Esophagus squamous epithelium (tissue), 5 donors: ENCODE measurements around the gene ARL4C. TPM values are rescaled to one million over a fixed set of nuclear protein-coding genes. Genes with fewer than 3 reads are reported as not detected.

Source experiments
- DNase-seq: peaks from one replicate; lab custom pipeline; 2025; lab: John Stamatoyannopoulos, UW
- H3K27ac ChIP-seq, 4 donors: fragments of 200-600 bp; sonication (generic); one replicate each; pipeline ENCODE4 v1.5.1; 2016 to 2019; ENCODE audit warnings: mild to moderate bottlenecking in 1 of 4
- H3K27me3 ChIP-seq, 4 donors: fragments of 200-600 bp; sonication (generic); 1 replicate in 3 of 4; 2 replicates in 1 of 4; pipeline versions ENCODE4 v1.5.1 to v1.6.0; 2017 to 2021; ENCODE audit warnings: antibody characterized with exemption in 1 of 4
- H3K36me3 ChIP-seq, 3 donors: fragments of 200-600 bp; sonication (generic); one replicate each; pipeline ENCODE4 v1.5.1; 2016 to 2019
- H3K4me1 ChIP-seq, 3 donors: fragments of 200-600 bp; sonication (generic); one replicate each; pipeline ENCODE4 v1.5.1; 2017 to 2019
- H3K4me3 ChIP-seq, 4 donors: fragments of 200-600 bp; sonication (generic); 1 replicate in 3 of 4; 2 replicates in 1 of 4; pipeline ENCODE4 v1.5.1; 2016 to 2019; ENCODE audit warnings: mild to moderate bottlenecking in 2 of 4, moderate library complexity in 1 of 4
- H3K9me3 ChIP-seq, 3 donors: fragments of 200-600 bp; sonication (generic); one replicate each; pipeline ENCODE4 v1.5.1; 2016 to 2019
- CTCF ChIP-seq, 6 experiments: fragments of 450-650 bp in 4 of 6; fragments of 200-600 bp in 2 of 6; sonication (generic) in 2 of 6; IDR thresholded peaks; one replicate each; pipeline ENCODE4 v1.5.1; 2016 to 2019; ENCODE audit warnings: antibody characterized with exemption in 6 of 6, mild to moderate bottlenecking in 4 of 6, moderate library complexity in 4 of 6
- POLR2A ChIP-seq, 4 donors: fragments of 450-650 bp; IDR thresholded peaks; one replicate each; pipeline ENCODE4 v1.6.1; 2017; ENCODE audit warnings: antibody characterized with exemption in 4 of 4, mild to moderate bottlenecking in 4 of 4, moderate library complexity in 3 of 4
- WGBS, 2 donors: methylation state at CpG; one replicate each; pipeline ENCODE4 v1.1.5; 2018; 5-methylcytosine and 5-hydroxymethylcytosine counted together
- intact Hi-C: fragments of 100-400 bp; cut with DNase I; formaldehyde crosslinking; loops from one replicate; pipeline ENCODE4 v1.15.0; 2022
- total RNA-seq, 4 donors: library from RNA; depleted of rRNA; stranded (reverse); fragments of >200 nt; gene quantifications; one replicate each; pipeline ENCODE4 v1.1.0, GENCODE V29; 2016
- donor health status: DM: yes; HTN: yes; CAD: no.

ARL4C gene
- total RNA-seq, 4 donors from 2014 or later, result 11.2 to 27.1 (median 20.0) TPM

GRCh38 chr2:234514099-234514498, 17.2 kb upstream of the ARL4C start:
- peaks cover 0 to 8% (median 0%) of the 10 kb centered on the region in 4 donors for H3K27me3 ChIP-seq
- no peaks in the 10 kb centered on the region for H3K36me3 ChIP-seq
- TF ChIP-seq POLR2A (IDR thresholded peaks at IDR 0.05) (no peak), CTCF (IDR thresholded peaks at IDR 0.05) (no peak)
- DNase-seq, result no peak
- 92 to 100% methylated on average over 1 of the region's 1 CpG for WGBS, 2 donors
- H3K27ac ChIP-seq, result no peak overlapping the region
- H3K4me3 ChIP-seq, result no peak overlapping the region
- no peaks in the 10 kb centered on the region for H3K4me1 ChIP-seq
- H3K9me3 ChIP-seq, result no peaks in the 10 kb centered on the region
- intact Hi-C loops, result no loop called here

- Histone ChIP-seq H3K4me3 (no peak overlapping the region), H3K4me1 (no peaks in the 10 kb centered on the region), H3K36me3 (no peaks in the 10 kb centered on the region), H3K27ac (no peak overlapping the region), H3K9me3 (no peaks in the 10 kb centered on the region), H3K27me3 (peaks cover 0 to 8% (median 0%) of the 10 kb centered on the region in 4 donors)
- intact Hi-C loops, result no loop called here
- no peak for TF ChIP-seq CTCF (IDR thresholded peaks at IDR 0.05)
- no peak for TF ChIP-seq POLR2A (IDR thresholded peaks at IDR 0.05)
- 83 to 90% methylated on average over 14 of the region's 14 CpGs for WGBS, 2 donors
- no peak for DNase-seq
Measured at GRCh38 chr2:234512884-234513669, 16.2 kb upstream of the ARL4C start.

GRCh38 chr2:234502919-234503285, 6.0 kb upstream of the ARL4C start:
- Histone ChIP-seq H3K4me3 (no peak overlapping the region), H3K36me3 (no peaks in the 10 kb centered on the region), H3K27me3 (peaks cover 0 to 7% (median 0%) of the 10 kb centered on the region in 4 donors), H3K27ac (no peak overlapping the region), H3K9me3 (no peaks in the 10 kb centered on the region), H3K4me1 (no peaks in the 10 kb centered on the region)
- intact Hi-C loops, result loop anchor here (5.0 to 10.0 kb wide), 2 partner anchors 366 to 528 kb away; no protein-coding TSS in a partner anchor
- WGBS, 2 donors, result 37 to 52% methylated on average over 3 of the region's 3 CpGs
- TF ChIP-seq CTCF (IDR thresholded peaks at IDR 0.05), result no peak
- no peak for TF ChIP-seq POLR2A (IDR thresholded peaks at IDR 0.05)
- DNase-seq, result no peak

- Histone ChIP-seq H3K4me1 (peaks cover 0 to 5% (median 0%) of the 10 kb centered on the region in 3 donors), H3K27ac (no peak overlapping the region), H3K36me3 (no peaks in the 10 kb centered on the region), H3K27me3 (peaks cover 0 to 7% (median 0%) of the 10 kb centered on the region in 4 donors), H3K4me3 (no peak overlapping the region), H3K9me3 (no peaks in the 10 kb centered on the region)
- TF ChIP-seq POLR2A (IDR thresholded peaks at IDR 0.05), result no peak
- intact Hi-C loops, result loop anchor here (5.0 to 10.0 kb wide), 2 partner anchors 365 to 528 kb away; no protein-coding TSS in a partner anchor
- no peak for DNase-seq
- 38 to 50% methylated on average over 3 of the region's 3 CpGs for WGBS, 2 donors
Measured at GRCh38 chr2:234502285-234502918, 5.5 kb upstream of the ARL4C start.

- peaks cover 3 to 16% (median 6%) of the 10 kb centered on the region in 3 donors for H3K4me1 ChIP-seq
- H3K27ac ChIP-seq, result no peak overlapping the region
- no peaks in the 10 kb centered on the region for H3K36me3 ChIP-seq
- H3K9me3 ChIP-seq, result no peaks in the 10 kb centered on the region
- DNase-seq, result peak; percentile 49
- 29 to 32% methylated on average over 7 to 9 of the region's 9 CpGs for WGBS, 2 donors
- H3K27me3 ChIP-seq, result peaks cover 0 to 7% (median 0%) of the 10 kb centered on the region in 4 donors
- intact Hi-C loops, result loop anchor here (5.0 to 10.0 kb wide), 2 partner anchors 363 to 526 kb away; no protein-coding TSS in a partner anchor
- TF ChIP-seq CTCF (IDR thresholded peaks at IDR 0.05) (peak; percentile 26 to 75 (median 58)), POLR2A (IDR thresholded peaks at IDR 0.05) (no peak)
- no peak overlapping the region for H3K4me3 ChIP-seq
Measured at GRCh38 chr2:234500394-234501006, 3.6 kb upstream of the ARL4C start.
